Suprapubic skin (tissue), 4 donors: ENCODE measurements around the gene STX16. TPM values are rescaled to one million over a fixed set of nuclear protein-coding genes. Genes with fewer than 3 reads are reported as not detected.

Experiments
- DNase-seq, 2 donors: peaks; one replicate each; pipeline ENCODE4 v3.0.0-alpha.2; 2019; ENCODE audit warnings: low spot score in 2 of 2
- H3K27ac ChIP-seq: fragments of 200-600 bp; sonication (generic); one replicate; pipeline ENCODE4 v1.5.1; 2019
- H3K27me3 ChIP-seq: fragments of 200-600 bp; sonication (generic); one replicate; pipeline ENCODE4 v1.5.1; 2019
- H3K36me3 ChIP-seq: fragments of 200-600 bp; sonication (generic); one replicate; pipeline ENCODE4 v1.5.1; 2019
- H3K4me1 ChIP-seq: fragments of 200-600 bp; sonication (generic); one replicate; pipeline ENCODE4 v1.5.1; 2019
- H3K4me3 ChIP-seq: fragments of 200-600 bp; sonication (generic); one replicate; pipeline ENCODE4 v1.5.1; 2019; ENCODE audit warnings: mild to moderate bottlenecking
- H3K9me3 ChIP-seq: fragments of 200-600 bp; sonication (generic); one replicate; pipeline ENCODE4 v1.5.1; 2019
- EP300 ChIP-seq: sonication (generic); formaldehyde crosslinking; IDR thresholded peaks from one replicate; pipeline ENCODE4 v1.6.1; 2017; ENCODE audit warnings: antibody characterized with exemption
- POLR2A ChIP-seq, 2 donors: fragments of 450-650 bp; IDR thresholded peaks; one replicate each; pipeline ENCODE4 v1.6.1; 2017; ENCODE audit warnings: antibody characterized with exemption in 2 of 2, mild to moderate bottlenecking in 2 of 2, moderate library complexity in 2 of 2
- POLR2AphosphoS5 ChIP-seq, 3 donors: sonication (generic); formaldehyde crosslinking; IDR thresholded peaks; one replicate each; pipeline ENCODE4 v1.6.1; 2017; ENCODE audit warnings: antibody characterized with exemption in 3 of 3
- WGBS: methylation state at CpG from one replicate; pipeline ENCODE4 v1.1.5; 2018; 5-methylcytosine and 5-hydroxymethylcytosine counted together
- total RNA-seq, 4 donors: library from RNA; depleted of rRNA; stranded (reverse); fragments of >200 nt; gene quantifications; one replicate each; pipeline ENCODE4 v1.1.0, GENCODE V29; 2016
- TF ChIP-seq, protein P1 (sequence below), 2 donors: fragments of 200-600 bp in 1 of 2; fragments of 450-650 bp in 1 of 2; sonication (generic) in 1 of 2; IDR thresholded peaks; one replicate each; pipeline ENCODE4 v1.5.1; 2016 to 2019; ENCODE audit warnings: antibody characterized with exemption in 2 of 2, mild to moderate bottlenecking in 1 of 2, moderate library complexity in 1 of 2

The STX16 gene
- total RNA-seq, 4 donors from 2014 or later: 35.6 to 138 (median 50.9) TPM

DNA sequence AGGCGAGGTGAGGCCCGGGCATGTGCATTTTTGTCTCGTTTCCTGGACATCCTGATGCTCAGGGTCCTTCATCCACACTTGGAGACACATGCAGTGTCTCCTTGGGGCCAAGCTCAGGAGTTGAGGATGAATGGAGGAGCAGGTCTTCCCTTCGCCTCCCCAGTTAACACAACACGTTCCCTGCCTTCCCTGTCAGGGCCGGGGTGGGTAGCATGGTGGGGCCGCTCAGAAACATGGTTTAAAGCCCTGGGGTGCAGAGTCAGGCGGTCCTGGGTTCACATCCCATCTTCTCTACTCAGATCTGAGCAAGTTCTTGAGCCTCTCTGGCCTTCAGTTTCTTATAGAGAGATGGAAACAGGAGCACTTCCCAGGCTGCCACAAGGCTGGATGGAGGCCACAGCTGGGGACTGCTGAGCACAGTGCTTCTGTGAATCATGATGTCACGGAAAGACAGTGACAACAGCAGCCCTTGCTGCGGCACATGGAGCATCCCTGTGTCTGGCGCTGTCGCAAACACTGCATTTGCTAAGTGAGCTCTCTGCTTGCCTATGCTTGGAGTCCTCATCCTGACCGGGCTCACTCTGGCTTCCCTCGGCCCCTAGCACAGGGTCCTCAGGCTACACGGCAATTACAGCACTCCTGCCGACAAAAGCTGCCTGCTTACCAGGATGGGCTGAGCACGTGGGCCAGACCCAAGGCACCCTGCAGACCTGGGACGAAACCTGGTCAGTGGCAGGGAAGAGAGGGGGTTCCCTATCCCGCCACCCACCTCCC lies 45.6 kb upstream of the STX16 start:
- WGBS: 91% methylated on average over 18 of the region's 19 CpGs
- no peak overlapping the region for H3K4me3 ChIP-seq
- peaks cover 5% of the 10 kb centered on the region for H3K4me1 ChIP-seq
- no peak for DNase-seq
- TF ChIP-seq POLR2A (IDR thresholded peaks at IDR 0.05): no peak
- TF ChIP-seq EP300: no peak
- no peak for TF ChIP-seq POLR2AphosphoS5 (IDR thresholded peaks at IDR 0.05)
- TF ChIP-seq, protein P1, sequence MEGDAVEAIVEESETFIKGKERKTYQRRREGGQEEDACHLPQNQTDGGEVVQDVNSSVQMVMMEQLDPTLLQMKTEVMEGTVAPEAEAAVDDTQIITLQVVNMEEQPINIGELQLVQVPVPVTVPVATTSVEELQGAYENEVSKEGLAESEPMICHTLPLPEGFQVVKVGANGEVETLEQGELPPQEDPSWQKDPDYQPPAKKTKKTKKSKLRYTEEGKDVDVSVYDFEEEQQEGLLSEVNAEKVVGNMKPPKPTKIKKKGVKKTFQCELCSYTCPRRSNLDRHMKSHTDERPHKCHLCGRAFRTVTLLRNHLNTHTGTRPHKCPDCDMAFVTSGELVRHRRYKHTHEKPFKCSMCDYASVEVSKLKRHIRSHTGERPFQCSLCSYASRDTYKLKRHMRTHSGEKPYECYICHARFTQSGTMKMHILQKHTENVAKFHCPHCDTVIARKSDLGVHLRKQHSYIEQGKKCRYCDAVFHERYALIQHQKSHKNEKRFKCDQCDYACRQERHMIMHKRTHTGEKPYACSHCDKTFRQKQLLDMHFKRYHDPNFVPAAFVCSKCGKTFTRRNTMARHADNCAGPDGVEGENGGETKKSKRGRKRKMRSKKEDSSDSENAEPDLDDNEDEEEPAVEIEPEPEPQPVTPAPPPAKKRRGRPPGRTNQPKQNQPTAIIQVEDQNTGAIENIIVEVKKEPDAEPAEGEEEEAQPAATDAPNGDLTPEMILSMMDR (IDR thresholded peaks at IDR 0.05): no peak
- H3K27ac ChIP-seq: no peak overlapping the region
- H3K36me3 ChIP-seq: no peaks in the 10 kb centered on the region
- peaks cover 3% of the 10 kb centered on the region for H3K9me3 ChIP-seq
- H3K27me3 ChIP-seq: no peaks in the 10 kb centered on the region

DNA sequence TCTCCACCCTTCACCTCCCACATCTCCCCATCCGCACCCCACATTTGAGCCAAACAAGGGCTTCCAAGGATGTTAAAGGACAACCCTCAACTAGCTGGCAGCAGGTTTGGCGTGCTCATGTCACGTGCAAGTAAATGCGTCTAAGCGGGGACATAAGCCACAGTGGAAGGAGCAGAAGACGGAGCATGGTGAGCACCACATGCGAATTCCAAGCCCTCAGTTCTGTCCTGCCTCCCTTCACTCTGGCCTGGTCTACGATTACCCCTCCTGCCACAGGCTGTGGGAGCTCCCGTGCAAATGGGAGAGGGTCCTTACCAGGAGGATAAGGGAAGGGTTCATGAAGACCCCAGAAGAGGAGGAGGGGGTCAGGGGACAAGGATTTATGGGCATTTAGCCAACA lies 44.9 kb upstream of the STX16 start:
- Histone ChIP-seq H3K4me3 (no peak overlapping the region), H3K27ac (no peak overlapping the region), H3K27me3 (no peaks in the 10 kb centered on the region), H3K36me3 (no peaks in the 10 kb centered on the region), H3K4me1 (peaks cover 9% of the 10 kb centered on the region), H3K9me3 (peaks cover 3% of the 10 kb centered on the region)
- TF ChIP-seq EP300 (no peak), POLR2AphosphoS5 (IDR thresholded peaks at IDR 0.05) (no peak), POLR2A (IDR thresholded peaks at IDR 0.05) (no peak)
- TF ChIP-seq, protein P1 (IDR thresholded peaks at IDR 0.05): no peak
- DNase-seq: no peak
- 95% methylated on average over 9 of the region's 9 CpGs for WGBS

DNA sequence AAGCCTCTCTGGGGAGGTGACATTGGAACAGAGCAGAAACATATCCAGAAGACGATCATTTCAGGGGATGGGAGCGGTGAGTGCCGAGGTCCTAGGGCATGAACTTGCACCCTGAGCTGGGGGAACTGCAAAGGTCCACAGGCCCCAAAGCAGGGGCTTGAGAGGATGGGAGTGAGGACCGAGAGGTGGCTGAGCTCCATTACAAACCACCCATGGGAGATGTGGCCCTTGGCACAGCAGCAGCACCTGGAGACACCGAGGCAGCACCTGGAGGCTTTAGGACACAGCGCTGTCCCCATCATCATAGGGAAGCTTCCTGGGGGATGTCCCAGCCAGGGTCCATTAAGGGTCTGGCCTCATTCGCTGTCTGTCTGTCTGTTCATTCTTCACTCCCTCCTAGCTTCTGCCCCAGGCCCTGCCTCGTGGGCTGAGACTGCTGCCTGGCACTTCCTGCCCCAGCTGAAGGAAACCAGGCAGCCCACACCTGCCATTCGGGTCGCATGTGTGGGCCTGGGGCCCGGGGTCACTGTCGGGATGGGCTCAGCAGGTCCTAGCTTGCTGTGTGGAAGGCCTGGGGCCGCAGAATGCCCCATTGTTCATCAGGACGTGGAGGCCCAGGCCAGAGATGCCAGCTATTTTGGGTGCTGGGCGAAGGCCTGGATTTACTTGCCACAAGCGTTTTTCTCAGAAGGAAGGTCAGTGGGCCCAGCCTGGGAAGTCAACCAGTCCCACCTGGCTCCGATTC lies 42.8 kb upstream of the STX16 start:
- Histone ChIP-seq H3K4me1 (peaks cover 20% of the 10 kb centered on the region), H3K36me3 (no peaks in the 10 kb centered on the region), H3K27me3 (no peaks in the 10 kb centered on the region), H3K9me3 (peaks cover under 1% of the 10 kb centered on the region), H3K4me3 (no peak overlapping the region), H3K27ac (no peak overlapping the region)
- 82% methylated on average over 17 of the region's 17 CpGs for WGBS
- TF ChIP-seq POLR2A (IDR thresholded peaks at IDR 0.05): no peak
- no peak for TF ChIP-seq EP300
- no peak for TF ChIP-seq POLR2AphosphoS5 (IDR thresholded peaks at IDR 0.05)
- TF ChIP-seq, protein P1 (IDR thresholded peaks at IDR 0.05): no peak
- no peak for DNase-seq

DNA sequence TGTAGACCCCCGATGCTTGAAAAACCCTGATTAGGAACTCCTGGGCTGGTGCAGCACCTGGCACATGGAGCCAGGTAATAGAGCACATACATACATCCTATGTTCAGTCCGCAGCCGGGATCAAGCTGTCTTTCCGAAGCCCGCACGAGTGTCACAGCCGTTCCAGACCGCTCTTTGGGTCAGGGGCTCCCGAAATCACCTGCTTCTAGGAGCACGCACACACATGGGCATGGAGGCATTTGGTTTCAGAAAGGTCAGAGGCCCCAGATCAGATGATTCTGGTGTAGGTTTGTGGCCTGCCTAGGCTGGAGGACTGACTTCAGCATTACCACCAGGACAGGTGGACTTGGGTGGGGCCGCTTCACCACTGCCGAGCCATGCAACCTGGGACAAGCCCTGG lies 42.1 kb upstream of the STX16 start:
- H3K4me1 ChIP-seq: peaks cover 20% of the 10 kb centered on the region
- TF ChIP-seq, protein P1 (IDR thresholded peaks at IDR 0.05): no peak
- TF ChIP-seq POLR2AphosphoS5 (IDR thresholded peaks at IDR 0.05) (no peak), EP300 (no peak), POLR2A (IDR thresholded peaks at IDR 0.05) (no peak)
- no peak for DNase-seq
- H3K27me3 ChIP-seq: no peaks in the 10 kb centered on the region
- no peak overlapping the region for H3K4me3 ChIP-seq
- H3K36me3 ChIP-seq: no peaks in the 10 kb centered on the region
- no peak overlapping the region for H3K27ac ChIP-seq
- WGBS: 94% methylated on average over 12 of the region's 12 CpGs
- no peaks in the 10 kb centered on the region for H3K9me3 ChIP-seq
